GM23248 (cell line): Measurements from ENCODE around the gene KANK4. TPM values are rescaled to one million over a fixed set of nuclear protein-coding genes. Genes with fewer than 3 reads are reported as not detected.

Source experiments
- DNase-seq: peaks from one replicate; pipeline ENCODE4 v3.0.0-alpha.2; 2015
- H2AFZ ChIP-seq: fragments of 200-600 bp; sonication (generic); 2 replicates; pipeline ENCODE4 v1.6.1; 2016; ENCODE audit warnings: antibody characterized with exemption
- H3F3A ChIP-seq: fragments of 200-600 bp; sonication (generic); 2 replicates; pipeline ENCODE4 v1.6.1; 2016; ENCODE audit warnings: mild to moderate bottlenecking, antibody characterized with exemption, mixed run types; ENCODE audit not compliant: insufficient read depth
- H3K27ac ChIP-seq: fragments of 200-600 bp; sonication (generic); 2 replicates; pipeline ENCODE4 v1.5.1; 2016; ENCODE audit warnings: mild to moderate bottlenecking
- H3K27me3 ChIP-seq: fragments of 200-600 bp; sonication (generic); replicated peaks from 2 replicates; pipeline ENCODE4 v1.6.1; 2016; ENCODE audit warnings: mild to moderate bottlenecking; ENCODE audit not compliant: insufficient read depth
- H3K36me3 ChIP-seq: fragments of 200-600 bp; sonication (generic); 2 replicates; pipeline ENCODE4 v1.6.1; 2016; ENCODE audit warnings: low read depth, mild to moderate bottlenecking
- H3K4me1 ChIP-seq: fragments of 200-600 bp; sonication (generic); 2 replicates; pipeline ENCODE4 v1.6.1; 2016; ENCODE audit warnings: mild to moderate bottlenecking; ENCODE audit not compliant: insufficient read depth
- H3K4me2 ChIP-seq: fragments of 200-600 bp; sonication (generic); one replicate; pipeline ENCODE4 v1.6.1; 2016; ENCODE audit warnings: mild to moderate bottlenecking; ENCODE audit not compliant: unreplicated experiment
- H3K4me3 ChIP-seq: fragments of 200-600 bp; sonication (generic); 2 replicates; pipeline ENCODE4 v1.5.1; 2016; ENCODE audit warnings: mild to moderate bottlenecking
- H3K79me2 ChIP-seq: fragments of 200-600 bp; sonication (generic); 2 replicates; pipeline ENCODE4 v1.6.1; 2016; ENCODE audit warnings: mild to moderate bottlenecking; ENCODE audit not compliant: insufficient read depth
- H3K9ac ChIP-seq: fragments of 200-600 bp; sonication (generic); 2 replicates; pipeline ENCODE4 v1.6.1; 2016; ENCODE audit warnings: mild to moderate bottlenecking
- H3K9me2 ChIP-seq: fragments of 200-600 bp; sonication (generic); 2 replicates; pipeline ENCODE4 v1.6.1; 2016; ENCODE audit warnings: mixed run types, mild to moderate bottlenecking, moderate library complexity; ENCODE audit not compliant: insufficient read depth
- H3K9me3 ChIP-seq: fragments of 200-600 bp; sonication (generic); one replicate; pipeline ENCODE4 v1.6.1; 2017; ENCODE audit warnings: low read depth
- H4K20me1 ChIP-seq: fragments of 200-600 bp; sonication (generic); 2 replicates; pipeline ENCODE4 v1.6.0; 2016; ENCODE audit not compliant: insufficient read depth
- EZH2 ChIP-seq: fragments of 200-600 bp; sonication (generic); IDR thresholded peaks from 2 replicates; pipeline ENCODE4 v1.6.1; 2018; ENCODE audit warnings: antibody characterized with exemption, mild to moderate bottlenecking; ENCODE audit not compliant: insufficient read depth, poor library complexity, severe bottlenecking
- EZH2phosphoT487 ChIP-seq: fragments of 200-600 bp; sonication (generic); IDR thresholded peaks from 2 replicates; pipeline ENCODE4 v1.6.1; 2018; ENCODE audit warnings: antibody characterized with exemption, moderate library complexity, mild to moderate bottlenecking, low read depth; ENCODE audit not compliant: insufficient read depth
- WGBS, 2 experiments: methylation state at CpG; one replicate each; pipeline ENCODE4 v1.1.6; 2015 to 2017; ENCODE audit warnings: low lambda C conversion rate in 2 of 2, low coverage in 1 of 2; ENCODE audit errors: missing lambda C conversion rate in 2 of 2; 5-methylcytosine and 5-hydroxymethylcytosine counted together
- in situ Hi-C: fragments of 300-500 bp; cut with MboI; formaldehyde crosslinking; loops from 2 replicates; pipeline ENCODE4 v1.15.0; 2020
- polyA plus RNA-seq: library from polyadenylated mRNA; unstranded; fragments of >200 nt; fragmentation: Nextera tagmentation; extraction: Ambion mirVana; gene quantifications from 2 replicates; pipeline ENCODE4 v1.2.1, GENCODE V29; 2016
- total RNA-seq: library from RNA; depleted of rRNA; stranded (reverse); fragments of >200 nt; shearing (Covaris generic); gene quantifications from 2 replicates; pipeline ENCODE4 v1.2.3, GENCODE V29; 2014

KANK4 gene
- total and polyA plus RNA-seq, 2 experiments from 2014 or later, result 0.29 to 0.32 TPM

DNA sequence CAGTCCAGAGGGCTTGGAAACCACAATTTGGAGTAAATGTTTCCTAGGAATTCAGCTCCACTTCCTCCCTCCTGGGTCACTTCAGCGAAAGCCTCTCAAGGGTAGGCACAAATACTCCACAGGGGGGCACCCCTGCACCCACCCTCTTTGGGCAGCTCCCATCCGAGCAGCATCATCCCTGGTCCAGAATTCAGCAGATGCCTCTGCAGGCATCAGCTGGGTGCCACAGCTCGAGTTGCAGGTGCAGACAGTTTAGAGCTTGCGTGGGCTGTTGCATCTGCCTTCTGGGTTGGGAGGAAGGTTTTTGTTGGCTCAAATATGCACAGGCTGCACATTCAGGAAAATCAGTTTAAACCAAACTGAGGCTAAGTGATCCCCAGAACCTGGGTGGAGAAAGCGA lies 25.0 kb downstream of the KANK4 start:
- Histone ChIP-seq H3K9me2 (no peaks in the 10 kb centered on the region), H4K20me1 (no peaks in the 10 kb centered on the region), H2AFZ (no peak overlapping the region), H3K4me3 (no peak overlapping the region), H3F3A (peaks cover 12% of the 10 kb centered on the region), H3K4me1 (0 out of 2 replicates have a peak, but pooled peaks cover 12% of the 10 kb centered on the region), H3K9ac (no peak overlapping the region), H3K27me3 (no peaks in the 10 kb centered on the region; the same call in 1 of the 2 replicates), H3K9me3 (no peaks in the 10 kb centered on the region), H3K4me2 (no peak overlapping the region), H3K27ac (no peak overlapping the region), H3K79me2 (no peaks in the 10 kb centered on the region), H3K36me3 (no peaks in the 10 kb centered on the region)
- peak; percentile 29 for DNase-seq
- 73 to 77% methylated on average over 5 of the region's 5 CpGs for WGBS, 2 experiments
- in situ Hi-C loops, result no loop called here
- TF ChIP-seq EZH2phosphoT487, result no peak
- TF ChIP-seq EZH2, result no peak

GRCh38 chr1:62288662-62289061 lies 30.6 kb downstream of the KANK4 start:
- Histone ChIP-seq H2AFZ (no peak overlapping the region), H3K79me2 (no peaks in the 10 kb centered on the region)

GRCh38 chr1:62288224-62288623 lies 31.0 kb downstream of the KANK4 start:
- no peaks in the 10 kb centered on the region for H3F3A ChIP-seq
- no peak overlapping the region for H3K9ac ChIP-seq
- H3K36me3 ChIP-seq, result no peaks in the 10 kb centered on the region
- H4K20me1 ChIP-seq, result no peaks in the 10 kb centered on the region
- 84 to 91% methylated on average over 2 of the region's 2 CpGs for whole genome bisulfite sequencing, 2 experiments
- no peaks in the 10 kb centered on the region for H3K9me3 ChIP-seq
- peaks cover 40% of the 10 kb centered on the region for H3K27me3 ChIP-seq
- no peaks in the 10 kb centered on the region for H3K79me2 ChIP-seq
- no peak overlapping the region for H3K4me3 ChIP-seq
- no peaks in the 10 kb centered on the region for H3K4me1 ChIP-seq
- no peak overlapping the region for H3K4me2 ChIP-seq
- H3K27ac ChIP-seq, result no peak overlapping the region
- no peak overlapping the region for H2AFZ ChIP-seq
- no peak for DNase-seq
- H3K9me2 ChIP-seq, result no peaks in the 10 kb centered on the region
- TF ChIP-seq EZH2phosphoT487 (no peak), EZH2 (no peak)
- in situ Hi-C loops, result no loop called here

More at GRCh38 chr1:62288662-62289061, 30.6 kb downstream of the KANK4 start:
- no peak overlapping the region for H3K9ac ChIP-seq
- H3F3A ChIP-seq, result no peaks in the 10 kb centered on the region
- H3K36me3 ChIP-seq, result no peaks in the 10 kb centered on the region
- H4K20me1 ChIP-seq, result no peaks in the 10 kb centered on the region
- H3K27me3 ChIP-seq, result peaks cover 40% of the 10 kb centered on the region
- 80 to 83% methylated on average over 4 of the region's 4 CpGs for WGBS, 2 experiments
- no peaks in the 10 kb centered on the region for H3K9me2 ChIP-seq
- H3K4me2 ChIP-seq, result no peak overlapping the region
- no peak for DNase-seq
- H3K27ac ChIP-seq, result no peak overlapping the region
- no peaks in the 10 kb centered on the region for H3K4me1 ChIP-seq
- no peaks in the 10 kb centered on the region for H3K9me3 ChIP-seq
- no peak for TF ChIP-seq EZH2phosphoT487
- TF ChIP-seq EZH2, result no peak
- no peak overlapping the region for H3K4me3 ChIP-seq
- in situ Hi-C loops, result no loop called here

DNA sequence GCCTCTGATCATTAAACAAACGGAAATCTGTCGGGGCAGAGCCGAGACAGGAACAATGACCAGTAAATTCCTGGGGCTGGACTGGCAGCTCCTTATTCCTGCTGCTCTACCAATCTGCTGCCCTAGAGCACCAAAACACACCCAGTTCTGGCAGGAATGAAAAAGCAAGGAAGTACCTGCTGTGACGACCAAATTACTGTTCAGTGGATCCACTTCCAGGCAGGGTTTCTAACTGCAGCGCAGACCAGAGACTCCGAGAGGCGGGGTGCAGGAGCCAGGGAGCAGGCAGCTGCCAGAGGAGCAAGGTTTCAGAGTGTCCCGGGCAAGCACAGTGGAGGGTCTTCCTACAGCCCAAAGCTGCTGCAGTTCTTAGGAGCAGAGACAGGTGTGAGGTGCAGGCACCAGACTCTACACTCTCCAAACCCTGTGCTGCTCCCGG lies 32.4 kb downstream of the KANK4 start:
- in situ Hi-C loops, result no loop called here
- 24 to 26% methylated on average over 9 of the region's 9 CpGs for WGBS, 2 experiments

More for the DNA sequence above, 32.4 kb downstream of the KANK4 start:
- Histone ChIP-seq H3K4me3 (0 out of 2 replicates have a peak overlapping the region, but pooled peaks have one; percentile 2), H3K79me2 (no peaks in the 10 kb centered on the region), H2AFZ (peak overlapping the region; percentile 32), H3K9me3 (no peaks in the 10 kb centered on the region), H3K27ac (no peak overlapping the region), H3F3A (0 out of 2 replicates have a peak, but pooled peaks cover 6% of the 10 kb centered on the region), H3K4me2 (peak overlapping the region; percentile 10), H3K9me2 (no peaks in the 10 kb centered on the region), H3K36me3 (no peaks in the 10 kb centered on the region), H3K4me1 (peaks cover 8% of the 10 kb centered on the region; the same call in 1 of the 2 replicates), H3K27me3 (peaks cover 40% of the 10 kb centered on the region), H3K9ac (no peak overlapping the region), H4K20me1 (no peaks in the 10 kb centered on the region)
- peak; percentile 22 for DNase-seq
- TF ChIP-seq EZH2phosphoT487, result no peak
- TF ChIP-seq EZH2, result no peak
